Cerebellar cortex (tissue), 1 donor: ENCODE measurements around the gene MYO9B.
A peak's percentile ranks its signal among the peaks of the same experiment; 100 is the strongest.

ENCODE experiments used
- DNase-seq: peaks from one replicate; pipeline ENCODE4 v3.0.0-alpha.2; 2015; ENCODE audit warnings: low spot score

The MYO9B gene

GRCh38 chr19:17242431-17243208, 167.0 kb downstream of the MYO9B start:
- no peak for DNase-seq

GRCh38 chr19:17243211-17243829, 167.7 kb downstream of the MYO9B start:
- no peak for DNase-seq

GRCh38 chr19:17243830-17244617, 168.4 kb downstream of the MYO9B start:
- peak; percentile 54 for DNase-seq

- DNase-seq: no peak
These were observed 169.3 kb downstream of the MYO9B start for GRCh38 chr19:17244618-17245534.

- no peak for DNase-seq
These were observed 170.0 kb downstream of the MYO9B start, which contains the start of gene NR2F6 for GRCh38 chr19:17245535-17245984. TSS of gene NR2F6 (minus strand) at chr19:17245919. CDS start at chr19:17245220, 699 bp downstream.

- DNase-seq: no peak
These were observed 171.3 kb downstream of the MYO9B start for GRCh38 chr19:17246681-17247425.

- DNase-seq: no peak
These were observed 172.6 kb downstream of the MYO9B start for GRCh38 chr19:17248011-17248776.

GRCh38 chr19:17249887-17250548, 174.4 kb downstream of the MYO9B start:
- no peak for DNase-seq

GRCh38 chr19:17254636-17255035, 179.1 kb downstream of the MYO9B start:
- no peak for DNase-seq

- no peak for DNase-seq
These were observed 179.6 kb downstream of the MYO9B start for GRCh38 chr19:17255150-17255621.

GRCh38 chr19:17256130-17256529, 180.6 kb downstream of the MYO9B start:
- DNase-seq: no peak

GRCh38 chr19:17259118-17259780, 183.7 kb downstream of the MYO9B start:
- DNase-seq: no peak

- DNase-seq: no peak
These were observed 184.4 kb downstream of the MYO9B start for GRCh38 chr19:17259934-17260333.

- DNase-seq: peak; percentile 80
These were observed 185.3 kb downstream of the MYO9B start for GRCh38 chr19:17260842-17261325.

GRCh38 chr19:17262557-17262956, 187.0 kb downstream of the MYO9B start:
- no peak for DNase-seq
